Stimulated activated CD4-positive, alpha-beta T cell treated with anti-CD3 and anti-CD28 coated beads, Interleukin-1b, Interleukin-23, amount 100 ng/mL, for 1 hour (primary cell): Measurements from ENCODE around the gene AXDND1.
"Not testable (repeated sequence)": the region's sequence is repeated elsewhere in the genome, so short reads cannot be mapped to it uniquely, and the experiment has no call there.

Experiments used
- DNase-seq, 2 donors: peaks; one replicate each; pipeline ENCODE4 v3.0.0-alpha.2; 2020; ENCODE audit warnings: low read depth in 2 of 2

The AXDND1 gene

GRCh38 chr1:179366093-179366800, 476 bp downstream of the AXDND1 start:
- DNase-seq: no peak

GRCh38 chr1:179369751-179370341, 4.1 kb downstream of the AXDND1 start:
- peak in 1 of 2 donors; percentile 3 for DNase-seq

DNA sequence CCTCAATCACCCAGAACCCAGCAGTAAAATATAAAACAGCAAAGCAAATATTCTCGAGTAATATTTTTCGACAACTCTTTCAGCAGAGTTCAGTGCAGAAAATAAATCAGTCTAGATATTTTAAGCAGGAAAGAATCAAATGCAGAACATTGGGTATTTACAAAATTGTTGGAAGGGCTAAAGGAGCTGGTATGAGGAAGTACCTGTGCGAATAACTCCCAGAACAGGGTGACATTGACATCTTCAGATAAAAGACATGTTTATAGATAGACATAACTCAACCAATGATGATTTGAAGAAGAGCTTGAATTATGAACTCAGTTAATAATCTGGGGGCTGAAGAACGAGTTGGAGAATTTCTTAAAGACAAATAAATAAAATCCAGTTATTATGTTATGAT, 6.4 kb downstream of the AXDND1 start:
- no peak for DNase-seq

DNA sequence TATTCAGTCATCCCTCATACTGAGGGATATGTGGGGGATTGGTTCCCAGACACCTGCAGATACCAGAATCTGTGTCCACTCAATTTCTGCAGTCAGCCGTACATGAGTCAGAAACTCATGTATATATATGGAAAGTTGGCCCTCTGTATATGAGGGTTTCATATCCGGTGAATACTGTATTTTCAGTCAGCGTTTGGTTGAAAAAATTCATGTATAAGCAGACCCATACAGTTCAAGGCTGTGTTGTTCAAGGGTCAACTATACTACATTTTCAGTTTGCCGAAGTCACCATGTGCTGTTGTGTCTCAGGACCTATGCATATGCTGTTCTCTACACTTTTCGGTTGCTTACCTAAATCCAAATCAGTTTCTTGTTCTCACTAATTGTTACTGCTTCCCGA, 10.5 kb downstream of the AXDND1 start:
- no peak for DNase-seq

DNA sequence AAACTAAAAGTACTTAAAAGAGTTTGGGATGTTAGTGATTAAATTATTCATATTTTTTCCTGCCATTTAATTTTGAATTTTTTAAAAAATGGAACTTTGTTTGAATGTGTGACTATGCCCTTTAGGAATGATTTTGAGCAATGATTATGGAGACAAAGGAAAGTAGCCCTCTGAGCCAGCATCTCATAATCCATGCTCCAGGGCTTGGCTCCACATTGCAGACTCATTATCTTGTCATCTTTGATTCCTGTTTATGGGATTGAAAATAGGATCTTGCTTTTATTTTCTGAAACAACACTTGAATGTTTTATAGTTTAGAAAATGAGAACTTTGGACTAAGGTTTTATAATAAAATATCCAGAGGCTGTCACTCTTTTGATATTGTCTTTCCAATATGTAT, 14.5 kb downstream of the AXDND1 start:
- no peak for DNase-seq

DNA sequence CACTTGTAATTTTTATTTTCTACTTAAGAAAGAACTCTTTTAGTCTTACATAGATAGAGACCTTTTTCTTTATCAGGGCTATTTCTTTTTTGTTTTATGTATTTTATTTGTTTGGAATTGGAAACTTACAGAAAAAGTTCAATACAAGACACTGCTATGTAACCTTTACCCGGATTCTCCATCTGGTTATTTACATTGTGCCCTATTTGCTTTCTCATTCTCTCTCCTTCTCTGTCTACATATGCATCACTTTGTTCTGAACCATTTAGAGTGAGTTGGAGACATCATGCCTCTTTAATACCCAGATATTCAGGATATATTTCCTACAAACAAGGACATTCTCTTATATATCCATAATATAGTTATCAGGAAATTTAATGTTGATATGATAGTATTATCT, 18.3 kb downstream of the AXDND1 start:
- DNase-seq: no peak

- DNase-seq: no peak
Observed at GRCh38 chr1:179385510-179385909, 19.7 kb downstream of the AXDND1 start.

- no peak for DNase-seq
Observed at GRCh38 chr1:179393721-179394120, 27.9 kb downstream of the AXDND1 start.

- not testable (repeated sequence) for DNase-seq
Observed at GRCh38 chr1:179399399-179399798, 33.6 kb downstream of the AXDND1 start.

GRCh38 chr1:179417760-179418159, 52.0 kb downstream of the AXDND1 start:
- not testable (repeated sequence) for DNase-seq

DNA sequence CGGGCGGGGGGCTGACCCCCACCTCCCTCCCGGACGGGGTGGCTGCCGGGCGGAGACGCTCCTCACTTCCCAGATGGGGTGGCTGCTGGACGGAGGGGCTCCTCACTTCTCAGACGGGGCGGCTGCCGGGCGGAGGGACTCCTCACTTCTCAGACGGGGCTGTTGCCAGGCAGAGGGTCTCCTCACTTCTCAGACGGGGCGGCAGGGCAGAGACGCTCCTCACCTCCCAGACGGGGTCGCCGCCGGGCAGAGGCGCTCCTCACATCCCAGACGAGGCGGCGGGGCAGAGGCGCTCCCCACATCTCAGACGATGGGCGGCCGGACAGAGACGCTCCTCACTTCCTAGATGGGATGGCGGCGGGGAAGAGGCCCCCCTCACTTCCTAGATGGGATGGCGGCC, 52.9 kb downstream of the AXDND1 start:
- not testable (repeated sequence) for DNase-seq

DNA sequence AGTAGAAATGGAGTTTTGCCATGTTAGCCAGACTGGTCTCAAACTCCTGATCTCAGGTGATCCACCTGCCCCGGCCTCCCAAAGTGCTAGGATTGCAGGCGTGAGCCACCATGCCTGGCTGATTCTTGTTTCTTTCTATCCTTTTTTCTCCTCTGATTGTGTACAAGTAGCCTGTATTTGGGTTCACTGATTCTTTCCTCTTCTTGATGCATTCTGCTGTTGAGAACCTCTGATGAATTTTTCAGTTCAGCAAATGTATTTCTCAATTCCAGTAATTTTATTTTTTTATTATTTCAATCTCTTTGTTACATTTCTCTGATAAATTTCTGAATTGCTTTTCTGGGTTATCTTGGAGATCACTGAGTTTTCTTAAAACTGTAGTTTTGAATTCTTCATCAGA, 58.8 kb downstream of the AXDND1 start:
- DNase-seq: no peak

DNA sequence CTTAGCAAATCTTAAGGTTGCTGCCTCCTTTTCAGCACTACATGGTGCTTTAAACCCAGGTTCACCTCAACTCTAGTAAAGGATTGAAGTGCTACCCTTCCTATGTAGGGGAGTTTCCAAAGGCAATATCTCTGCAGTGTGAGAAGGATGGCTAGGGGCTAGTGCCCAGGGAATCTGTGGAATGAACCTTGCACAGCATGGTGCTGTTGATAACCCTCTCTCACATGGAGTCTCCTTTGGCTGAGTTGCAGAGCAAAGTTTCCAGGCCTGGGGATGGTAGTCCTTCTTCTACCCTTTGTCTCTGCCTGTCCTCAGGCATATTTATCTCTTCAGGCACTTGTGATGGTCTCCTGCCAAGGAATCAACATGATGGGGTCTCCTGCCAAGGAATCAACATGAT, 59.4 kb downstream of the AXDND1 start:
- no peak for DNase-seq

DNA sequence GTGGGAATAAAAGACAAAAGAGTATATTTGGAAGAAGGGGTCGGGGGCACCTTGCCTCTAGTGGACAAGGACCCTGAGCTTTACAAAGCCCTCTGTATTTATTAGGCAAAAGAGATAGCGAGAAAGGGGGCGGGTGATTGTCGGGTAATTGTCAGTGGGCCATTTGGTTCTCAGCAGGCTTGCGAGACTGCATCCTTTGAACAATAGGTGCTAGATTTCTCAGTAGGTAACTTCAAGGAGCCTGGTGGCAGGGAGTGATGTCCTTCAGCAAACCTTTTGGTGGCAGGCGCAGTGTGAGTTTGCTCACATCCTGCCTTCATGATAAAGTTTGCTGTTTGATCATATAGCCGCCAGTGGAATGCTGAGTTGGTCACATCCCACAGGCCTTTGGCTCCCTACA, 71.4 kb downstream of the AXDND1 start:
- no peak for DNase-seq

- not testable (repeated sequence) for DNase-seq
Observed at GRCh38 chr1:179439646-179440045, 73.9 kb downstream of the AXDND1 start.

DNA sequence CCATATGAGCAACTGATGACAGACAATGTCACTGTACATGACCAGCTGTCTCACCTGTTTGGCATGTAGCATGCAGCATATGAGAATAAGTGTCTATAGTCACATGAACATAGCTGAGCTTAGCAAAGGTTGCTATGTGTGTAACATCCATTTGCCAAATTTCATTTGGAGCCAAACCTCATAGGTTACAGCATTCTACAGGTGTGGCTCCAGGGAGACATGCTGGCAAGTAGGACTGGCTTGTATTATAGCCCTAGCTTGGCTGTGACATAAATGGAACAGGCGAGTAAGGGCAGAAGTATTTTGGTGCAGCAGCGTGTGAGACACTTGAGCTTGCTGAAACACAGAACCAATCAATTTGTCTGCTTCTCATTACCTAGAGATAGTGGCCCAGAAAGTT, 74.5 kb downstream of the AXDND1 start:
- DNase-seq: not testable (repeated sequence)

DNA sequence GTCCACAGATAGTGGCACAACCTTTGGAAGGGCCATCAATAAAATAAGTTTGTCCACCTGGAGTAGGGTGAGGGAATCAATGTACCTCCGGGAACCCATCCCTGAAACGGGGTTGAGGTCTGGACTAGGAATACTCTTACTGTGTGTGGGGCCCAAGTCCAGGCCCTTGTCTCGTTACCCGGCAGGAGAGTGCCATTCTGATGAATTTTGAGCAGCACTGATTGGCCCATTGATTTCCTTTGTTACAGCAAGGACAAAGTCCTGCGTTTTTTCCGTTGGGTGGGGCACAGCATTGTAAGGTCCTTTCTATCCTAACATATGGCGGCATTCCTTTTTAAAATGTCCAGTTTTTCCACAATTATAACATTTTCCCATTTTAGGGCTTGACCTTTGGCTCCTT, 75.2 kb downstream of the AXDND1 start:
- DNase-seq: no peak

- no peak for DNase-seq
Observed at GRCh38 chr1:179441501-179441900, 75.7 kb downstream of the AXDND1 start.

DNA sequence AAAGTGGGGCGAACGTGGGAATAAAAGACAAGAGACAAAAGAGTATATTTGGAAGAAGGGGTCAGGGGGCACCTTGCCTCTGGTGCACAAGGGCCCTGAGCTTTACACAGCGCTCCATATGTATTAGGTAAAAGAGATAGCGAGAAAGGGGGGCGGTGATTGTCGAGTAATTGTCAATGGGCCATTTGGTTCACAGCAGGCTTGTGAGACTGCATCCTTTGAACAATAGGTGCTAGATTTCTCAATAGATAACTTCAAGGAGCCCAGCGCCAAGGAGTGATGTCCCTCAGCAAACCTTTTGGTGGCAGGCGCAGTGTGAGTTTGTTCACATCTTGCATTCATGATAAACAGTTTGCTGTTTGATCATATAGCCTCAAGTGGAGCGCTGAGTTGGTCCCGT, 77.1 kb downstream of the AXDND1 start:
- DNase-seq: not testable (repeated sequence)

- DNase-seq: no peak
Observed at GRCh38 chr1:179445593-179445992, 79.8 kb downstream of the AXDND1 start.

DNA sequence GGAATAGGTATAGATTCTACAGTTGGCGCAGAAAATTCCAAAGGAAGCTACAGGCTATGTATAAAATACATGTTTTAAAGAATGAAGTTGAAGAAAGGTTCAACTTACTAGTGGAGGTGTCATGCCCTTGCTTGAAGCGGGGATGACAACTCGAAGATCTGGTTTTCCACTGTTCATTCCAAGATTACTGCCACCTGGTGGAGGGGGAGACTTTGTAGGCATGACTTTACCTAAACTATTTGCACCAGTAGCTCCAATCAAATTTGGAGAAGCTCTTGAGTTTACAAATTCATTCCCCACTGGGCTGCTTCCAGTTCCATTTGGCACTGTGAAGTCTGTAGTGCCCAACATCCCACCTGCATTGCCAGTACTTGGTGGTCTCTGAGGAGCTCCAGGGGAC, 81.7 kb downstream of the AXDND1 start:
- no peak for DNase-seq

DNA sequence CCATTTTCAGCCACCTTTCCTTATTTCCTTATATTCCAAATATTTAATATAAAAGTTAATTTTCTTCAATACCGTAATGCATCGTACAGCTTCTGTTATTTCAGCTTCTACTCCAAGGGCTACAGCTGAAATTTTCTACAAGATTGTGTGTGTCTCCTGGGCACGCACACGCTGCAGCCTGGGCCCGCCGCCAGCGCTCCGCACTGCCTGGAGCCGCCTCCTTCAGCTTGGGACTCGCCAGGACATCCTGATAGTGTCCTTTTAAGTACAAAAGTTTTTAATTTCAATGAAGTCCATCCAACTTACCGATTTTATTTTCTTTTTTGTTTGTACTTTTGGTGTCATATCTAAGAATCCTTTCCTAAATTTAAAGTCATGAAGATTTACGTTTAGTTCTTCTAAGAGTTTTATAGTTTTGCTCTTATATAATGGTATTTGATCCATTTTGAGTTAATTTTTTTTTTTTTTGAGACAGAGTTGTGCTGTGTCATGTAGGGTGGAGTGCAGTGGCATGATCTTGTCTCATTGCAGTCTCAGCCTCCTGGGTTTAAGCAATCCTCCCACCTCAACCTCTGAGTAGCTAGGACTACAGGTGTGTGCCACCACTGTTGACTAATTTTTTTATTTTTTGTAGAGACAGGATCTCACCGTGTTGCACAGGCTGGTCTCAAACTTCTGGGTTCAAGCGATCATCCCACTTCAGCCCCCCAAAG, 82.8 kb downstream of the AXDND1 start:
- no peak for DNase-seq

- DNase-seq: not testable (repeated sequence)
Observed at GRCh38 chr1:179459606-179460206, 93.9 kb downstream of the AXDND1 start.
